Calu3 (cell line): ENCODE results near the gene PDE1A. TPM values are rescaled to one million over a fixed set of nuclear protein-coding genes. Genes with fewer than 3 reads are reported as not detected.

Experiments
- BruUV-seq: library from RNA; stranded (reverse); fragments of 400-500 nt; replicated peaks from 2 replicates; lab custom pipeline; 2021; lab: Mats Ljungman, UMichigan
- CTCF ChIA-PET: fragments of 300-600 bp; sonication (Branson Sonifier 250); formaldehyde crosslinking; loops from one replicate; lab custom pipeline; 2022; ENCODE audit warnings: antibody characterized with exemption; lab: Charles Lee
- DNase-seq: peaks from one replicate; pipeline ENCODE4 v3.0.0; 2022
- H3K27ac Mint-ChIP-seq: one replicate; pipeline ENCODE4 v1.8.0; 2022; ENCODE audit warnings: mixed read lengths; ENCODE audit not compliant: unreplicated experiment
- H3K27me3 Mint-ChIP-seq: one replicate; pipeline ENCODE4 v1.8.0; 2022; ENCODE audit warnings: mixed read lengths; ENCODE audit not compliant: unreplicated experiment
- H3K36me3 Mint-ChIP-seq: one replicate; pipeline ENCODE4 v1.8.0; 2022; ENCODE audit warnings: mild to moderate bottlenecking, moderate library complexity, mixed read lengths; ENCODE audit not compliant: insufficient read depth, unreplicated experiment
- H3K4me1 Mint-ChIP-seq: one replicate; pipeline ENCODE4 v1.8.0; 2022; ENCODE audit warnings: mild to moderate bottlenecking, low read depth, mixed read lengths; ENCODE audit not compliant: unreplicated experiment
- H3K4me3 Mint-ChIP-seq: one replicate; pipeline ENCODE4 v1.8.0; 2022; ENCODE audit warnings: mild to moderate bottlenecking, low read depth, moderate library complexity, mixed read lengths; ENCODE audit not compliant: unreplicated experiment
- H3K9me3 Mint-ChIP-seq: one replicate; pipeline ENCODE4 v1.8.0; 2022; ENCODE audit warnings: low read depth, mixed read lengths; ENCODE audit not compliant: unreplicated experiment
- intact Hi-C: fragments of 100-400 bp; cut with micrococcal nuclease; formaldehyde crosslinking; loops from one replicate; pipeline ENCODE4 v1.10.0; 2022; ENCODE audit not compliant: unreplicated experiment
- total RNA-seq: library from RNA; stranded (reverse); gene quantifications from 2 replicates; pipeline ENCODE4 v1.2.3, GENCODE V29; 2022
- TF ChIP-seq, protein P1 (sequence below): fragments of 200-600 bp; IDR thresholded peaks from one replicate; pipeline ENCODE4 v1.8.0; 2022; ENCODE audit warnings: antibody characterized with exemption; ENCODE audit not compliant: unreplicated experiment

The PDE1A gene
- total RNA-seq, 1 experiment from 2014 or later, result 0.26 TPM

DNA sequence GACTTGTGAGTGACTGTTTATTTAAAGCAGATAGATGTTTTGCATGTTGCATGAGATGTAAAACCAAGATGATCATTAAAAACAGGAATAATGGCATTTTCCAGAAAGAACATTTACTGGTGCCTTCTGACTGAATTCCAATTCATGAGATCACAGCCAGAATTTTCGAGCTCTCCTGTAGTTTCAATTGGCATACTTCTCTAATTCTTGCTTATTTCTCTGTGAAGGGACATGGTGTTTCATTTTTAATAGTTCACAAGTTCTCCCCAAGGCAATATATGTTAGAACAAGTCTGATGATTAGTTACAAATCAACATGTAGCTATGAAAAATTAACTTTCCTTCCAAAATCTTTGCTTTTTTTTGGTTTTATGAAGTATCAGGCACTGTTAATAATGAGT, 105.7 kb downstream of the PDE1A start:
- Mint-ChIP-seq H3K36me3 (no peaks in the 10 kb centered on the region), H3K4me3 (no peak overlapping the region), H3K9me3 (no peaks in the 10 kb centered on the region), H3K4me1 (no peaks in the 10 kb centered on the region), H3K27me3 (no peaks in the 10 kb centered on the region), H3K27ac (no peak overlapping the region)
- DNase-seq, result no peak
- no TSS peak for BruUV-seq
- CTCF ChIA-PET, result no interaction called here
- intact Hi-C loops, result no loop called here
- TF ChIP-seq, protein P1, sequence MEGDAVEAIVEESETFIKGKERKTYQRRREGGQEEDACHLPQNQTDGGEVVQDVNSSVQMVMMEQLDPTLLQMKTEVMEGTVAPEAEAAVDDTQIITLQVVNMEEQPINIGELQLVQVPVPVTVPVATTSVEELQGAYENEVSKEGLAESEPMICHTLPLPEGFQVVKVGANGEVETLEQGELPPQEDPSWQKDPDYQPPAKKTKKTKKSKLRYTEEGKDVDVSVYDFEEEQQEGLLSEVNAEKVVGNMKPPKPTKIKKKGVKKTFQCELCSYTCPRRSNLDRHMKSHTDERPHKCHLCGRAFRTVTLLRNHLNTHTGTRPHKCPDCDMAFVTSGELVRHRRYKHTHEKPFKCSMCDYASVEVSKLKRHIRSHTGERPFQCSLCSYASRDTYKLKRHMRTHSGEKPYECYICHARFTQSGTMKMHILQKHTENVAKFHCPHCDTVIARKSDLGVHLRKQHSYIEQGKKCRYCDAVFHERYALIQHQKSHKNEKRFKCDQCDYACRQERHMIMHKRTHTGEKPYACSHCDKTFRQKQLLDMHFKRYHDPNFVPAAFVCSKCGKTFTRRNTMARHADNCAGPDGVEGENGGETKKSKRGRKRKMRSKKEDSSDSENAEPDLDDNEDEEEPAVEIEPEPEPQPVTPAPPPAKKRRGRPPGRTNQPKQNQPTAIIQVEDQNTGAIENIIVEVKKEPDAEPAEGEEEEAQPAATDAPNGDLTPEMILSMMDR, result no peak

DNA sequence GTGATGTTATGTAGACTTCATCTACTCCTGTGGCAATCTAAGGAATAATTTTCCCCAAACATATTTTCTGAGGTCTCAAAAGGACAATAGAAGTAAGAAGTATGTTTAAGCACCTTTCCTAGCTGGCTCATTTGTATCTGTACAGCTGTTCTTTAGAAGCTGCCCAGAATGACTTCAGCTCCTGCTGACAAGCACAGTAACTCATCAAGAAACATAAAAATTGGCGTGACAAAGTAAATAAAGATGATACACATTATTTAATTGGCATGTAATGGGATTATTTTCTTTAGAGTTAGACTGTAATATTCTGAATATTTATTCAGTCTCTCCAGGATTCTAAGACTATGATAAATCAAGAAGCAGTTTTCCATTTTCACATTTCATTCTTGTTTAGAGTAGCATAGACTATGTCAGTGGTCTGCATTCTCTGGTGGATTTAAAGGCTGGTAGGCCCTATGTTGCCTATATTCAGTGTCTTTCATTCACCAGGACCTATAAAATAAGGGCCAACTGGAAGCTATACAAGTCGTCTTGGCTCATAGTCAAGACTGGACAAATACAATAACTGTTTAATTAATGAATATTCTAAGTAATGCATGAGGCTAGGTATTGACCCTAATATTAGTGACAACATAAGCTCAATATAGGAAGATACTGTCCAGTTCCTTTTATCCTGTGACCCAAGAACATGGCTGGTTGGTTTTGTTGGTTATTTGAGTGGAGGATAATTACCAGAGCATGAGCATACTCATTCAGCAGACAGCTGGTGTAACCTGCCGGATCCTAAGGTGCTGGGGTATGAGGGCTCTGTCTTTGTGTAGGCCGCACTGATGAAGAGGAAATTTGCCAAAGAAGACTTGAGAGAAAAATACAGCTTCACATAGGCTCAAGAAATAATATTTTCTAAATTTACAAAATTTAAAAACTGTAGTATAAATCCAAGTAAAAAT, 107.0 kb downstream of the PDE1A start:
- TF ChIP-seq, protein P1, result no peak

DNA sequence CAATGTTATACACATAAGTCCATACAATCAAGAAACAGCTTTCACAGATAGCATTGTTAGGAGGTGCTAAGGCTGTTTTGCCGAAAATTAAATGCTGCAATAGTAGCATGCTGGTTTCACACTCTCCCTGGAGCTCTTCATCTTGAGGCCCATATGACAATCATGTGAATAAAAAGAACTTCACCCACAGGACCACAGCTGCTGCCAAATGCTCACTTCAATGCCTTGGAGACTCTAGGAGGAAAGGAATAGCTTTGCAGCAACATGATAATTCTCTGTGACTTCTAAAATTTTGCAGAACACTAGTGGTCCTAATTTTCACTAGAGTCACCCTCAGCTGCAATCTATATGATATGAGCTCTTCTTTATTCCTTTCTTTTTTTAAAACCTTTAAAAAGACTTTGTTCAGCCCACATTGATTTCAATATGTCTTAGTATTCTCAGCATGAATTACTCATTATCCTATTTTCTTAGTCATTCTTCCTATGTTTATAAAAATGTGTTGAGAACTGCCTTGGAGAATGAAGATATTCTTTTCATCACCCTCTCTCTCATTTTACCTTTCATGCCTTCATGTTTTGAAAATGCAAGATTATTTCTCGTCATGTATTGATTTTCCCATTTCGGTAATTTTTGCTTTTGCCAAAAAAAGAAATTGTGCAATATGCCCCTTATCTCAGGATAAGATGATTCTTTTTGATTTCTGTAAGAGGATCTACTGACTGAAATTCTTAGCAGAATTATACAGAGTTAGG, 108.2 kb downstream of the PDE1A start:
- CTCF ChIA-PET, result interaction anchor here (0.7 kb wide), 1 partner anchor 357 kb away, joined by 3 read pairs; no protein-coding TSS in a partner anchor
- Mint-ChIP-seq H3K9me3 (no peaks in the 10 kb centered on the region), H3K4me1 (no peaks in the 10 kb centered on the region), H3K27me3 (no peaks in the 10 kb centered on the region), H3K27ac (no peak overlapping the region), H3K4me3 (no peak overlapping the region), H3K36me3 (no peaks in the 10 kb centered on the region)
- BruUV-seq, result no TSS peak
- TF ChIP-seq, protein P1, result no peak
- DNase-seq, result no peak
- intact Hi-C loops, result no loop called here

More for the DNA sequence above, 107.0 kb downstream of the PDE1A start:
- BruUV-seq, result no TSS peak
- CTCF ChIA-PET, result no interaction called here
- DNase-seq, result no peak
- Mint-ChIP-seq H3K4me1 (no peaks in the 10 kb centered on the region), H3K27ac (no peak overlapping the region), H3K9me3 (no peaks in the 10 kb centered on the region), H3K27me3 (no peaks in the 10 kb centered on the region), H3K36me3 (no peaks in the 10 kb centered on the region), H3K4me3 (no peak overlapping the region)
- intact Hi-C loops, result no loop called here

DNA sequence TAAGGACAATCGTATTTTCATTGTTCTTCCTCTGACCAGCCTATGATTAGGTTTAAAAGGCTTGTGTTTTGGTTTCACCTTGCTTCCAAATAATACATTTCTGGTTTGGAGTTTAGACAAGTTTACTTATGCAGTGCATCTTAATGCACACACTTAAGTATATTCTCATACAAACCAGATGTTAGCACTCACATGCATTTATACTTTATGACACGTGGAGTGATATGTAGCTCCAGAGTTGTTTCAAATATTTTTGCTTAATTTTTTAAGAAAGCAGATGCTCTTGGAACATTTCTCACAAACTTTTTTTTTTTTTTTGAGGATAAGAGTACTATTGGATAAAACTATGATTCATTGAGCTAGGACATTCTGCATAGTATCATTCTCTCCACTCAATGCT, 109.9 kb downstream of the PDE1A start:
- intact Hi-C loops, result no loop called here
- no peaks in the 10 kb centered on the region for H3K36me3 Mint-ChIP-seq
- no peak overlapping the region for H3K4me3 Mint-ChIP-seq
- CTCF ChIA-PET, result no interaction called here
- TF ChIP-seq, protein P1, result no peak
- H3K27ac Mint-ChIP-seq, result no peak overlapping the region
- no peaks in the 10 kb centered on the region for H3K27me3 Mint-ChIP-seq
- no peaks in the 10 kb centered on the region for H3K4me1 Mint-ChIP-seq
- no peak for DNase-seq
- no TSS peak for BruUV-seq
- no peaks in the 10 kb centered on the region for H3K9me3 Mint-ChIP-seq
